NCI-H2081 treated with DMSO at 0.1 percent for 48 hours (cell line): ENCODE results near the gene KIAA1958.
"Not testable (repeated sequence)": the region's sequence is repeated elsewhere in the genome, so short reads cannot be mapped to it uniquely, and the experiment has no call there.

ENCODE experiments used
- DNase-seq: peaks from one replicate; lab custom pipeline; 2025; lab: John Stamatoyannopoulos, UW

The KIAA1958 gene

GRCh38 chr9:112489876-112490666 is 3.4 kb downstream of the KIAA1958 start:
- no peak for DNase-seq

DNA sequence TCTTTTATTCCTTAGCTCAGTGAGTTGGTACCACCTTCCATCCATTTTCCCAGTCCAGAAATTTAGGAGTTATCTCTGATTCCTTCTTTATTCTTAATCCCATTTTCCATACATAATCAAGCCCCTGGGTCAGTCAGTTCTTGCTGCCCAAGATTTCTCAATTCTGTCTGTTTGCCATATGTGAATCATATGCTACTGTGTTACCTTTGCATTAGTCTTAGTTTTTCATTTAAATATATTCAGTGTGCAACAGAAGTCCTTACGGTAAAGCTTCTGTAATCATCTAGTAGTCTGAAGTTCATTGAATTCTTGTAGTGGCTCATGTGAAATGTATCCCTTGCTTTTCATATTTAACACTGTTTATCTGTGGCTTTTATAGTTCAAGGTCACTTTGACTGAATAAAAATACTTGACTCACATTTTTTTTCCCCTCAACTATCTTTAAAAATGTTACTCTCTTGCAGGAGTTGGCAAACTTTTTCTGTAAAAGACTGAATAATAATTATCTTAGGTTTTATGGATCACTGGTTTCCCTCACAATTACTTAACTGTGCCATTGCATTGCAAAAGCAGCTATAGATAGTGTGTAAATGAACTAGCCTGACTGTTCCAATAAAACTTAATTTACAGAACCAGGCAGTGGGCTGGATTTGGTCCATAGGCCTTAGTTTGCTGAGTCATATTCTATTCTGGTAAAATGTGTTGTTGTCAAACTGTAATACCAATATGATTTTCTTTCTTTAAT is 6.9 kb downstream of the KIAA1958 start:
- DNase-seq, result no peak

GRCh38 chr9:112494153-112494552 is 7.5 kb downstream of the KIAA1958 start:
- DNase-seq, result no peak

DNA sequence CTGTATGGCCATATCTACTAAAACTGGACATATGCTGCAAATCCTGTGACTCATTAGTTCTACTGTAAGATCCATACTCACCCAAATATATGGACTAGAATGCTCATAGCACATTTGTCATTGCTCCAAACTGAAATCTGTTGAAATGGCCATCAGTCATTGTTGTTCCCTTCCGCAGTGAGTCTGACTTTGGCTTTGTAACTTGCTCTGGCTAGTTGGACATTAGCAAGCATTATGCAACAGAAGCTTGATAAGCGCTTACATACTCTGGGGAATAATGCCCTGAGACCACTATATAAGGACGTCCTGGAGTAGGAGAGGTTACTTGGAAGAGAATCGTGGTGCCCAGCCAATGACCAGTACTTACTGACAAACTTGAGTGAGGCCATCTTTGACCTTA is 9.0 kb downstream of the KIAA1958 start:
- no peak for DNase-seq

DNA sequence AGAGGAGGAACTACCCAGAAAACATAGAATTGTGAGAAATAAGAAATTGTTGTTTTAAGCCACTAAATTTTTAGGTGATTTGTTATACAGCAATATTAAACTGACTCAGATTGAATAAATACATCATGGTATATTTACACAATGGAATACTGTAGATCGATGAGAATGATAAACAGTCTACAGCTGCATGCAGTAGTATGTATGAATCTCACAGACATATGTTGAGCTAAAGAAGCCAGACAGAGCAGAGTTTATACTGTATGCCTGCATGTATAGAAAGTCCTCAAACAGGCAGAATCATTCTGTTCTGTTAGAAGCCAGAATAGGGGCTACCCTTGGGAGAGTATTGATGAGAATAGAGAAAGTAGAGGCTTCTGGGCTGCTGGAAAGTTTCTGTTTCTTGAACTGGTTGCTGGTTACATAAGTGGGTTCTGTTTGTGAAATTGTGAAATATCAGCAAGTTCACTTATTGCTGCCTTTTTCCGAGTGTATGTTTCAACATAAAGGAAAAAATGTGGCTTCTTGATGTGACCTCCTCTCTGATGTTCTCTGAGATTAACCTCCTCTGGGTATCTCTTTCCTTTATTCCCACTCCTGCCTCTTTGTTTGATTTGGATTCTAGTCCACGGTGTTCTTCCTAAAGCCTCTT is 9.6 kb downstream of the KIAA1958 start:
- DNase-seq, result no peak

- DNase-seq, result no peak
Observed at GRCh38 chr9:112500842-112501241, 14.2 kb downstream of the KIAA1958 start.

DNA sequence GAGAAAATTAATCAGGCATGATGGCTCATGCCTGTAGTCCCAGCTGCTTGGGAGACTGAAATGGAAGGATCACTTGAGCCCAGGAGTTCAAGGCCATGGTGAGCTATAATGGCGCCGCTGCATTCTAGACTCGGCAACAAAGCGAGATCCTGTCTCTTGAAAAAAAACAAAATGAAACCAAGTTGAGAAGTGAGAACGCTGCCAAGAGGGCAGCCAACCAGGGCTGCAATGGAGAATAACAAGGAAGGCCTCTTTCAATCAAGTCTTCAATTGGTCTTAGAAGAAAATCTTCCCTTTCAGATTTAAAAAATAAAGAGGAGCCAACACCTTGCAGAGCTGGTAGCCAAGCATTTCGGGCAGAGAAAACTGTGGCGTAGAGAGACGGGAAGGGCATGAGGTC is 14.7 kb downstream of the KIAA1958 start:
- no peak for DNase-seq

DNA sequence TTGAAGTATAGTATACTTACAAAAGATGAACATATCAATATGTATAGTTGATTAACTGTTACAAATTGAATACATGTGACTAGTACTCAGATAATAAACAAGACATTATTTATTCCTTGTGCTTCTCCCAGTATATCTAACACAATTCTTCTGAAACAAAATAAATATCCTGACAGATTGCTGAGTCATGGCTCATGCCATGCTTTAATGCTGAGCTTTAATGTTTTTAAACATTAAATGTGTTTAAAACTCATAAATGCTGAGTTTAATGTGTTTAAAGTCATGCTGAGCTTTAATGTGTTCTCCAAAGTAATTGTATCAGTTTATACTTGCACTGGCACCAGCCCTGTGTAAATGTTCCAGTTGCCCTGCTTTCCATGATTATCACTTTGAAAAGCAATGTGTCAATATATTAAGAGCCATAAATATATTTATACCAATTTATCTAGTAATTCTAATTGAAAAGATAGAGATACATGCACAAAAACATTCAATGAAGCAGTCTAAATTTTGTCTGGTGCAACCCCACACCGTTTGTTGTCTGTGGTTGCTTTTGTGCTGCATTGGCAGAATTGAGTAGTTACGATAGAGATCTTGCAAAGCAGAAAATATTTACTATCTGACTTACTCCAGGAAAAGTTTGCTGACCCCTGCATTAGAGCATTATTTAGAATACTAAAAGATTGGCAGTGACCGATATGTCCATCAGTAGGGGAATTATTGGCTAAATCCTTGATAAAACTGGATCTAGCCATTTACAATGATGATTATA is 15.7 kb downstream of the KIAA1958 start:
- no peak for DNase-seq

DNA sequence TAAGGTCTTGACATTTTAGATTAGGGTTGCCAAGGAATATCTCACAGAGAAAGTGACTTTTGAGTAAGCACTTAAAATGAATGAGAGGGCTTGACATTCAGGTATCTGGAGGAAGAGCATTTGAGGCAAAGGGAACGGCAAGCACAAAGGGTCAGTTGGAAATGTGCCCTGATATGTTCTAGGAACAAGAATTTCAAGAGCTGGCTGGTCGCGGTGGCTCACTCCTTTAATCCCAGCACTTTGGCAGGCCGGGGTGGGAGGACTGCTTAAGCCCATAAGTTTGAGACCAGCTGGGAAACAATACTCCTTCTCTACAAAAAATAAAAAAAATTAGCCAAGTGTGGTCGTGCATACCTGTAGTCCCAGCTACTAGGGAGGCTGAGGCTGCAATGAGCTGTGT is 16.5 kb downstream of the KIAA1958 start:
- DNase-seq, result no peak

GRCh38 chr9:112505086-112505485 is 18.5 kb downstream of the KIAA1958 start:
- no peak for DNase-seq

GRCh38 chr9:112505607-112506006 is 19.0 kb downstream of the KIAA1958 start:
- DNase-seq, result no peak

GRCh38 chr9:112506571-112506970 is 19.9 kb downstream of the KIAA1958 start:
- DNase-seq, result no peak

GRCh38 chr9:112507001-112507680 is 20.5 kb downstream of the KIAA1958 start:
- no peak for DNase-seq

DNA sequence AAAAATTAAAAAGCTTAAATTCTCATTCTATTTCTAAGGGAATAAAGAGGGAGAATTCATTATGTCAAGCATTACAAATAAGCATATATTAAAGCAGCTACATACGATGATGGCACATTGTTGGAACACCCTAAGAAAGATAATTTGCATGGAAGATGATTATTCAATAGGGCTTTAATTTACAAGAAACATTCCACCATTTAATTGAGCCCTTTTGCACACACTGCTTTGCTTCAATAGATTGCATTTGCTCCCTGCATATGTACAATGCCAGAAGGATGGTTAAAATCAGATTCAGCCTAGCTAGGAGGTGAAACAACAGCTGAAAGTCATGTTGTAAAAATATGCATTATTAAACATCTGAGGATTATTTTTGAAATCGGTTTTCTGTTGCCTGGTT is 21.8 kb downstream of the KIAA1958 start:
- no peak for DNase-seq

GRCh38 chr9:112512377-112512776 is 25.8 kb downstream of the KIAA1958 start:
- DNase-seq, result not testable (repeated sequence)

DNA sequence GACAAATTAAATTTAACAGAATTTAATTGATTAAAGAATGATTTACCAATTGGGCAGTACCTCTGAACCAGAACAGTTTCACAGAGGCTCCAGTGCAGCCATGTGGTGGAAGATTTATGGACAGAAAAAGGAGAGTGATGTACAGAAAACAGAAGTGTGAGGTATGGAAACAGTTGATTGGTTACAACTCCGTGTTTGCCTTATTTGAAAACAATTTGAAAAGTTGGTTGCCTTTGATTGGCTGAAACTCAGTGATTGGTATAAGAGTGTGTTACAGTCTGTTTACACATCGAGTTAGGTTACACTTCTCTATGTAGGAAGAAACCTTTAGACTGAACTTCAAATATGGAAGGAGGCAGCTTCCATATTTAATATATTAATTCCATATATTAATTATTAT is 30.1 kb downstream of the KIAA1958 start:
- no peak for DNase-seq

- no peak for DNase-seq
Observed at GRCh38 chr9:112520069-112520468, 33.4 kb downstream of the KIAA1958 start.

DNA sequence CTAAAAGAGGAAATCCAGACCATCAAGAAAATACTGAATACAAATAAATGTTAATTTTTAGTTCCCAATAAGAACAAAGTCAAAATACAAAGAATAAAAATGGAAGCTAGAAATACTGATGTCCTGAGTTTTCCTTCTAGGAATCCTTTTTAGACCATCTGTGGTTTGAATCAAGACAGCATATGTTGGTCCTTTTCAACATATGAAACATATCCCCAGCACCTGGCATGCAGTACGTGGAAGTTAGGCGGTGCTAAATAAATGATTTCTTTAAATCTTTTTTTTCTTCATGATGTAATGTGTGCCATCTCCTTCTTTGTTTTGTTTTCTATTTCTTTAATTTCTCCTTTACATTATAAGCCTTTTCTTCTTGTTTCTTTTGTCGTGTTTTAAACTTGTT is 34.0 kb downstream of the KIAA1958 start:
- no peak for DNase-seq

- DNase-seq, result no peak
Observed at GRCh38 chr9:112526973-112527372, 40.3 kb downstream of the KIAA1958 start.

DNA sequence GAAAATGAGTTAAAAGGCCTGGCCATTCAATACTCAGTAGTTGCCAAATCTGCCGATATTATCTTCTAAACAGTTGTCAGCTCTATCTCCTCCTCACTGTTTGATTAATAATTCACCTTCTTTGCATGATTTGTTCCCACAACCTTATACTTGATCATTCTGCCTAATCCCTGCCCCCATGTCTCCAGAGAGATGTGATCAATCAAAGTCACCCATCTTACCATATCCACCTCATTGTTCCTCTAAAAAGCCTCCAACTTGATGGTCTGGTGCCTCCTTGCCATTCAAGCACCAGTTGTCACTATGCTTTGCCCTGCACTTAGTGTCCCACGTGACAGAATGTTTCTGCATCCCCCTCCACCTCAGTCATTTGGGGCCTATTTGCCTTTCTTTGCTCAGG is 41.3 kb downstream of the KIAA1958 start:
- DNase-seq, result no peak

- no peak for DNase-seq
Observed at GRCh38 chr9:112529316-112529715, 42.7 kb downstream of the KIAA1958 start.

DNA sequence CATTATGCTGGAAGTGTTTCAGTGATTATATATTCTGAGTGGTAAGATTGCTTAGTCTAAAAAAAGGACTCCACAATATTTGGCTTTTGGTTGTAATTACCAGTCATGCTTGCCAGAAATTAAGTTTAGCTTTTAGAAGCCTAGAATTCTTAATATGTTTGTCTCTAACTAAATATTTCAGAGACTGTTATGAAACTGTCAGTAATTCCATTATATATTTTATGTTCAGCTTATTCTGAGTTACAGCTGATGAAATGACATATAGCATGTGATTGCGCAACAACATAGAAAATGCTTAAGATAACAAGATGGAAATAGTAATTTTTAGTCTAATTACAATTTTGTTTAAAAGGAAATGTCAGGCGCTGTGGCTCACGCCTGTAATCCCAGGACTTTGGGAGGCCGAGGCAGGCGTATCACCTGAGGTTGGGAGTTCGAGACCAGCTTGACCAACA is 44.2 kb downstream of the KIAA1958 start:
- DNase-seq, result no peak
